Measurements from ENCODE around the gene CPO.

The CPO gene

DNA sequence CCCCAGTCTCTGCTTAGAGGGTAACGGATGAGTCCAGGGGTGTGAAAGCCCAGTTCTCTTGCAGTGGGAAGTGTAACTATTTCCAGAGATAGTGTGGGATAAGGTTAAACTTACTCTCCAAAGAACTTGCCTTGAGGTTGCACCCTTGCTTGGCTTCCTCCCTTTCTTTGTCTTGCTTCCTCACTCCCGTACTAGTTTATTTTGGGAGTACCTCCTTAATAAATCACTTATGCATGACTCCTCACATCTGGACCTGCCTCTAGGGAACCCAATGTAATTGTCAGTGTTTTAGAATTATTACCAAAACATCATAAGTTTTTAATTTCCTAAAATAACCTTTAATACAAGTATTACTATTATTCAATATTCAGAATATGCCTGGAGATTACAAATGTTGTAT is 35.2 kb downstream of the CPO start:
- no peak for DNase-seq (ENCODE audit: low read depth)

DNA sequence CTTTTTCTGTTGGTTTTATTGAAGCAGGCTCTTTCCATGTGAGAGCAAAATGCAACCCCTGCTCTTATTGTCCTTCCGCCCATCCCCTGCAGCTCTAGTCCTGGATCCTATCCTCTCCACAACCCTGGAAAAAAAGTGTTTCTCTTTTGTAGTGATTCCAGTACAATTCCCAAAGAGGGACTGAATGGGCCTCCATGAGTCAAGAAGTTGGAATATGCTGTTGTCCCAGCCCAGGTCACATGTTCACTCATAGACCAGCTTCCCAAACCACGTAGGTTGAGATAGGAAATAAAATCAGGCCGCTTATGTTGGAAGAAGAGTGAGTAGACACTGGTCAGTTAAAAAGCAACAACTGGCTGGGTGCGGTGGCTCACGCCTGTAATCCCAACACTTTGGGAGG is 39.4 kb downstream of the CPO start:
- no peak for DNase-seq (ENCODE audit: low read depth)

DNA sequence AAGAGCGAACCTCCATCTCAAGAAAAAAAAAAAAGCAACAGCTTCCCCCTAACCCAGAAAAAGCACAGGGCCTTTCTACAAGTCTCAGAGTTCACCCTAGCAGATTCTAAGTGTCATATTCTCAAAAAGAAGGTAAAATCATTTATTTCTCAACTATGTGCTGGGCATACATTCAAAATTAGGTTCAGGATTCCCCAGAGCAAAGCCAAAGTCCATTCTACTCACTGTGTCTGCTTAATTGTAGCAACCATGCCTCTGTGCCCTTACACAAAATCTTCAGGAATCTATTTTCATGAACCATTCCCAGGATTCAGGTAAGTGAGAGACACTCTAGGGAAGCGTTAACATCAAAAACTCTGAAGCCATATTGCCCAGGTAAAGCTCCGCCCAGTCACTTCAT is 40.0 kb downstream of the CPO start:
- no peak for DNase-seq (ENCODE audit: low read depth)

DNA sequence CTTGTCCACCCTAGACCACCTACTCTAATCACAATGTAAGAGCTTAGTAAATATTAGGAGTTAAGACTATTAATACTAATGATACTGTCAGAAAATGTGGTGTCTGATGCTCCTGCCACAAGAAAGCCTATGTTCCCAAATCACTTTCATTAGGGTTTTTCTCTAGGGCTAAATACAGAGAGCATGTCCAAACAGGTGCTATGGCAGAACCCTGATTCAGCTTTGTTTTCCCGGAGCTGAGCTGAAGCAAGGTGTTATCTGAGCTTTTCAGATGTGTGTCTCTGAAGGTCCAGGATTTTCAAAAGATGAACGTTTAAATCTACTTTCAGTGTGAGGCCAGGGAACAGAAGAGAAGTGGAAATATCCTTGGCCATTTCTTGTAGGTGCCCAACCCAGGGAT is 40.6 kb downstream of the CPO start:
- DNase-seq (ENCODE audit: low read depth), result no peak

DNA sequence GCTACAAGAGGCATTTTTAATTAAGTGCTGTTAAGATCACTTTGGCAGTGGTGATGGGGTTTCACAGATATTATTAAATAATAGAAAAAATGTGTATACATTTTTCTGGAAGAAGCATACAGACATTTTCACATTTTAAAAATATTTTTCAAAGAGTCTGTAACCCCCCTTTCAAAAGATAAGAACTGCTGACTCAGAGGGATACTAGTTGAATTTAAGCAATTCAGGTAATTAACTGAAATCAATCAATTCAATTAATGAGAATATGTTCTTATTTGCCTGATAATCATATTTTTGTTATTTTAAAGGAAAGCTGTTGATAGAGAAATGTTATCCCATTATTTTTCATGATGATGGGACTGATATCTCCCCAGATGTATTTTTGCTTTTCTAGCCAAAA is 41.1 kb downstream of the CPO start:
- no peak for DNase-seq (ENCODE audit: low read depth)

DNA sequence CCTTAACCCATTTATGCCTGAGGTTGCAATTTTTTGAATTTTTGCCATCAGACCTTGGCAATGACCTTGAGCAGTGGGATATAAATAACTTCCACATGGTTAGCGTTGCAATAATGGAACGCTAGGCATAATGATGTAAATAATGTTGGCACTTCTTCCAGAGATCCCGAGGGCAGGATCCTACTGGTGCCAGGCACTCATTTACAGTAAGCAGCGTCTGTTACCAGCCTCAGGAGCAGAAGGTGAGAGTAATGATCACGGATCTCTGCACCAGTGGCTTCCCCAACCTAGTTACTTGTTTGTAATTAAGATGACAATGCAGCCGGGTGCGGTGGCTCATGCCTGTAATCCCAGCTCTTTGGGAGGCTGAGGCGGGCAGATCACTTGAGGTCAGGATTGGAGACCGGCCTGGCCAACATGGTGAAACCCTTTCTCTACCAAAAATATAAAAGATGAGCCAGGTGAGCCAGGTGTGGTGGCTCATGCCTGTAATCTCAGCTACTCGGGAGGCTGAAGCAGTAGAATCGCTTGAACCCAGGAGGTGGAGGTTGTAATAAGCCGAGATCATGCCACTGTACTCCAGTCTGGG is 41.9 kb downstream of the CPO start:
- no peak for DNase-seq (ENCODE audit: low read depth)

DNA sequence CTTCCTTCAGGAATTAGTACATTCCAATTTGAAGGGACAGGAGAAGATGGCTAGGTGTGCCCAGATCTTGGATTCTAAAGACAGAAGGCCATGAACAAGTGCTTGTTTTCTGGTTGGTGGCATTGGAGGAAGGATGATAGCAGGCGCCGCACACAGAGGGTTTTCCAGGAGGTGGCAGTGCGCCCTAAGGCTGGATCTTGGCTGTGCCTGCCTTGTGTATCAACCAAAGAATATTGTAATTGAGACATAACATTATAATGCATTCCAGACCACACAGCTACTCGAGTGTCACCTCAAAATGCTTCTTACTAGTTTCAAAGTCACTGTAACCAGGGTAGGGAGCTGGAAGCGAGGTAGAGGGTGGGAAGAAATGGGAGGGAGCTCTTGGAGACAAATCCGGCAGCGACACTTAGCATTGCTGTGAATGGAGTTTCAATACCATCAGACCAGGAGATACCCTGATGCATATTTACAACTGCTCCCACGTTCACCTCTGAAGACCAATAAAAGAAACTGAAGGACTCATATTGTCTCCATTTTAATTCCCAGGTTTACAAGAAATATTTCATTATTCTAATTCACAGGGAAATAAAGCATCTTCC is 42.5 kb downstream of the CPO start:
- no peak for DNase-seq (ENCODE audit: low read depth)

DNA sequence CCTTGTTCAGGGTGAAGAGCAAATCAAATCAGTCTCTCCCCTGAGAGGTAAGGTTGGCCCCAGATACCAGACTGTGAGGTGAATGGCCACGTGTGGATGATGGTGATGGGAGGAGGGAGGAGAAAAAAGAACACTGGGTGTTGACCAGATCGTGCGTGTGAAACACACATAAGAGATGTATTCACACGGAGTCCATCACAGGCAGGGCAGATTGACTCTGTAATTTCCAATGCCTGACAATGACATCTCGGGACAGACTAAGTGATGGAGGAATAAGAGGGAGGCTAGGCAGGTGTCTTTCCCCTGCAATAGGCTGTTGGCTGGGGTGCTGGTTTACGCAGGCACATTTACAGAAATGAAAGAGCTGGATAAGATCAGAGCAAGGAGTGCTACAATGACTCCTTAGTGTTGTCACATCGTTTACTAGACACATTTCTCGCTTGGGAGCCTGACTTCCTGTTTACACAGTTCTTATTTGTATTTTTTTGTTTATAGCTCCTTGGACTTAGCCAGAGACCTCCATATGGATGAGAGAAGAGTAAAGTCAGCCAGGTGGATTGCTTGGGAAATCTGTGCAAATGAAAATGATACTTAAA is 43.1 kb downstream of the CPO start:
- DNase-seq (ENCODE audit: low read depth), result no peak

DNA sequence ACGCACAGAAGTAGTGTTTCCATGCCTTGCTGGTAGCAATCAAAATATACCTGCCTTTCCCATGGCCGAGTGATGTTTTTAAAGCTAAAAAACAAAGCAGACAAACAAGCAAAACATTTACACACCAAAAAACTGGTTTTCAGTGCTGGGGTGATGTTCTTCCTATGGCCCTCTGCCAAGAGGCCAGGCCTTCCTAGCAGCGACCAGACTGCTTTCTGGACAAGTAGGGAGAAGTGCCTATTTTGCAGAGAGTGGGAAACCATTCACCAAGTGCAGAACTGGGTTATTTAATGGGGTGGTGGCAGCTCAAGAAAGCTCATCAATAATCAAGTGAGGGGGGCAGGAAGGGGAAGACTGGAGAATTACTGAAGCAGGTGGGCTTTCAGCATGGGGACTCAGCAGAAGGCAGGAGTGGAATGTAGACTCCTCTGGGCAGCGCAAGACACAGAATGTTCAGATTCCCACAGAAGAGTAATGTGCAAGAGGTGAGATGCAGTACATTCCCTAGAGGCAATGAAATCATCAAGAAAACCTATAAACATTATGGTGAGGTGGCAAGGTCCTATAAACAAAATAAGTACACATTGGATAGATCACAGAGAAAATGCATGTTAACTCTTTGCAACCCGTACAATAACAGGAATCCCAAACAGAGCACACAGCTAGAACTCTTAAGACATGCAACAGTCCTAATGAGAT is 44.0 kb downstream of the CPO start:
- no peak for DNase-seq (ENCODE audit: low read depth)

DNA sequence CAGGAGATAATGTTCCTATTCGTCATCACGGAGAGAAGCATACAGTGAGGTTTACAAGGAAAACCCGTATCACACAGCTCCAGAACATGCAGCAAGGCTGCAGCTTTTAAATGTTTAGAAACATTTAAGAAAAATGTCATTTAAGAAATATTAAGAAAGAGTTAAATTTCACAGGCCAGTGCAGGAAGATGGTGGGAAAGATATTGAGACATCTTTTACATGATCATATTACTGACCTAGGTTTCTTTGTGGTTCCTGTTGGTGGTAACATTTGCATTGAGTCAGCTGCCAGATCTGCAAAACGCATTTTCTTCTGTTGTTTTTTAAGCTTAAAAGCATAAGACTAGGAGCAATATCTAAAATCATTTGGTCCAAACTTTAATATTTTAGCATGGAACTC is 44.9 kb downstream of the CPO start:
- DNase-seq (ENCODE audit: low read depth), result no peak

DNA sequence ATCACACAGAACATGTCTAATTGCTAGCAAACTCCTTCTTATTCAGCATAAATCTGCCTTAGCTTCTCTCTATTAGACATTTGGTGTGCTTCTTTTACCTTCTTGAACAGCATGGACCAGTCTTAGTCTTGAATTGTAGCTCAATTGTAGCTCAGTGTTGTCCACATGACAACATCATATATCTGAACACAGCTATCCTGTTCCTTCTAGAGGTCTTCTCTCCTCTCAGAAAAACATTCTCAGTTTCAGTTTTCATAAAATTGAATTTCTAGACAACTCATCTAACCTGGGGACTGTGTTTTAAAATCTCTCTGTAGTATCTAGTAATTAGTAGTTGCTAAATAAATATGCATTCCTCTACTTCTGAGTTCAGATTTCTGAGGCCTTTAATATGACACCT is 47.6 kb downstream of the CPO start:
- DNase-seq (ENCODE audit: low read depth), result no peak

DNA sequence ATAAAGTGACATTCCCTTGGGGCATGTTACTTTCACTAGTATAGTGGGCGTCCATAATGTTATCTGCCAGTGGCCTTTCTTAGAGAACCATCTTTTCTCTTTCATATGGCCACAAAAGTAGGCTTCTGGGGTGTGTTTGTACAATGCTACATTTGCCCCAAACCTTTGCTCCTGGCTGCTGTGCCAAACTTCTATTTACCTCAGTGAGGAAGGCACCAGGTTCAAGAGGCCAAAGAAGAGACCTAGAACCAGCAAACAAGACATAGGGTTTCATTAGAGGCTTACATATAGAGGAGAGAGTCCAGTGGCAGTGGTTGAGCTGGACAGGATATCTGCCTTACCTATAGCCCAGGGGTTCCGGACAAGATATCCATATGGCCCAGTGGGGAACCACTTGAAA is 48.5 kb downstream of the CPO start:
- no peak for DNase-seq (ENCODE audit: low read depth)

DNA sequence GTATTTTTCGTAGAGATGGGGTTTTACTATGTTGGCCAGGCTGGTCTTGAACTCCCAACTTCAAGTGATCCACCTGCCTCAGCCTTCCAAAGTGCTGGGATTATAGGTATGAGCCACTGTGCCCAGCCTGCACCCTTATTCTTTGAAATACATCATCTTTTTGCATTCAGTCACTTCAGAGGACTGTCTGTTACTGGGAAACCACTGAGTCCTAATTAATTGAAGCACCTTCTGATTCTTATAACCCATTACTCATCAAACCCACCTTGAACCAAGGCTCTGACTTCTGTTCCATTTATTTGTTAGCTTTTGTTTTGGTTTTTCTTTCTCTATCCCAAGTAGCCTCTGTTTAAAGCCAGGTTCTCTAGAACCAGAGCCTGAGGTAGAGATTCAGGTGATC is 49.6 kb downstream of the CPO start:
- no peak for DNase-seq (ENCODE audit: low read depth)

DNA sequence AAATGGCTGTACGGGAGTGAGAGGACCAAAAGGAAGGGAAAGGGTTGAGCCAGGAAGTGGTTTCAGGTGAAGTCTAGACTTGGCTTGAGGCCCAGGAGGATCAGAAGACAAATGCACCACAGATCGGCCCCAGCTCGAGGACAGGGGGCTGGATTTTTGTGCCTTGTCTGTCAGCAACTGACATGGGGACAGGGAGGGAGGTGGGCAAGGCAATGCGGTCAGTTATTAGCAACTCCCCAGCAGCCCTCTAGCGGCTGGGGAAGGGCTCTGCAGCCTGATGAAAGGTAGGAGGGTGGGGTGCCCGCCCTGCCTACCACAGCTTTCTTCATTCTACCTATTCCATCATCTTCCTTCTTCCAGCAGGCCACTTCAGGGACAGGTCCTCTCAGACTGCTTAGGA is 50.0 kb downstream of the CPO start:
- no peak for DNase-seq (ENCODE audit: low read depth)

DNA sequence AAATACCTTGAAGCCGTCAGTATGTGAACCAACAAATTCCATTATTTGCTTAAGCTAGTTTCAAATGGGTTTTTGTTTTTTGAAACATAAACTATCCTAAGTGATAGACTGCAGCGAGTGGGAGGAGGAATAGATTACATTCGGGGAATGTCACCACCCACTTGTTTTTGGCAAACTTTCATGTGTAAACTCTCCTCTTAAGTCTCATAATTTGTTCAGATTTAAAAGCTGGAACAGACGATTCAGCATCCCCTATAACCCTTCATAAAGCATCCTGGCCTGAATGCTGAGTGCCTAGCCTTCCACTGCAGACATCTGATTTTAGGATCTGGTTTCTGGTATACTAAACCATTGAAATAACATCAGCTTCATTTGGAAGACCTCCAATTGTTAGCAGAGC is 51.0 kb downstream of the CPO start:
- no peak for DNase-seq (ENCODE audit: low read depth)

DNA sequence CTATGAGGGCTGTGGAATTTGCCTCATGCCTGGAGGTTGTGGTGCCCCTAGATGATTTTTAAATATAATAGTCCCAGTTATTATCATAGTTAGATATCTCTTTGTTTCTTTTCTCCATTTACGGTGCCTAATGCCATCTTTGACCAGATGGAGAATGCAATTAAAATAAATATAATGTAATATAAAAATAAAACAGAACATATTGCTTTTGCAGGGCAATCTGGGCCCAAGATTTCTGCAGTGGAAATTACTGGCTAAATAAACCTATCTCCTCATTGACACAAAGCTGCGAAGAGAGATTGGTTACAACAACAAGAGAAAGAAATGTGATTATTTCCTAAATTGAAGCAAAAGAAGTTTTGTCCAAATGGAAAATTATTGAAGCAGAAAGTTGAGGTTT is 51.8 kb downstream of the CPO start:
- DNase-seq (ENCODE audit: low read depth), result no peak

DNA sequence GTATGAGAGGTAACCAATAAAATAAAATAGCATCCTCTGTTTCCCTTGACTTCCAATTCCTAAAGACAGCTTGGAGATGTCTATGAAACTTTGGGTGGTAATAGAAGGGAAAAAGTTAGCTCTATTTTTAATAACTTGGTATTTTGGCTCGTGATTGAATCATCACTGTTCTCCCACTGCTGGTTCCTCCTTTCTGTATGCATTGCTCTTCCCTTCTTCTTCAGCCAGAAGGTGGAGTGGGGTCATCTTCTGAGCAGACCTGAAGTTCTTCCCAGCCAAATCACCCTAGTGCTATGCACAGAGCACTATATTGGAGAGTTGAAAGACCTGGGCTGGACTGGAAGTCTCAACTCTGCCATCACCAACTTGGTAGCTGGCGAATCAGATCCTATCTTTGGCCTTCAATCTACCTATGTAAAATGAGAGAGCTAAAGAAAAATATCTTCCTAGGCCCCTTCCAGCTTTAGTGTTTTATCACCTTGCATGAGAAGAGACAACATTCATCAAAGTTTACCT is 54.1 kb downstream of the CPO start:
- DNase-seq (ENCODE audit: low read depth), result no peak

DNA sequence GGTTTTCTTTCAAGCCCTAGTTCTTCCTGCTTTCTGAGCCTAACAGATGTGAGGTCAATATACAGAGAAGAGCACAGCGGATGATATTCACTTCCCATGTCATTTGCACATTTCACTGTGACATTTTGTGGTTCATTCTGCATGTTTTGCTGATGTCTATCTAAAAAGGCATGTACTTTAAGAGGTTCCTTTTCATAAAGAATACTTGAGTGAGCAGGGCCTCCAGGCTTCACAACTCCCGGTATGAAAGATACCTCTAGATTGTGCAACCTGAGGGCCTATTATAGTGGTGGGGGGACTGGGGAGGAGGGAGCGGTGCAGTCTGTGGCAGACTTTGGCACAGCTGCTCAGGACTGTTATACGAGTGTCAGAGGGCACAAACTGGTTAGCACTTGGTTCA is 54.6 kb downstream of the CPO start:
- no peak for DNase-seq (ENCODE audit: low read depth)

DNA sequence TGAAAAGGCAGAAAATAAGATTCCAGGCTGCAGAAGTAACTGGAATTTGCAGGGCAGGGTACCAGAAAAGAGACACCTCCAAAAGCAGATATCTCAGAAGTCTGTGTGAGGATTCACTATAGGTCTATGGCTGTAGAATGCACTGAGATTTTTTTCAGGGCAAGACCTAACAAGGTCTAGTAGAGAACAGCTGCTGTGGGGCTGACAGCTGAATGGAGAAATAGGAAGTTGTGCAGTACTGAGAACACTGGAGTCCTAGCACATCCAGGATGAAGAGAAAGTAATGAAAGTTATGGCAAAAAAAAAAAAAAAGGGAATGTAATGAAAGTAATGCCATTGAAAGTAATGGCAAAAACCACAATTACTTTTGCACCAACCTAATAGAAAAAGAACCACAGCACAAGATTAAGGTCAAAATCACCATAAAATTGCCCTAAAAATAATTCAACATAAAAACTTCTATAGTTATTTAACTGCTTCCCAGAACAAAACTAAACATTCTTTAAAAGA is 57.3 kb downstream of the CPO start:
- no peak for DNase-seq (ENCODE audit: low read depth)

DNA sequence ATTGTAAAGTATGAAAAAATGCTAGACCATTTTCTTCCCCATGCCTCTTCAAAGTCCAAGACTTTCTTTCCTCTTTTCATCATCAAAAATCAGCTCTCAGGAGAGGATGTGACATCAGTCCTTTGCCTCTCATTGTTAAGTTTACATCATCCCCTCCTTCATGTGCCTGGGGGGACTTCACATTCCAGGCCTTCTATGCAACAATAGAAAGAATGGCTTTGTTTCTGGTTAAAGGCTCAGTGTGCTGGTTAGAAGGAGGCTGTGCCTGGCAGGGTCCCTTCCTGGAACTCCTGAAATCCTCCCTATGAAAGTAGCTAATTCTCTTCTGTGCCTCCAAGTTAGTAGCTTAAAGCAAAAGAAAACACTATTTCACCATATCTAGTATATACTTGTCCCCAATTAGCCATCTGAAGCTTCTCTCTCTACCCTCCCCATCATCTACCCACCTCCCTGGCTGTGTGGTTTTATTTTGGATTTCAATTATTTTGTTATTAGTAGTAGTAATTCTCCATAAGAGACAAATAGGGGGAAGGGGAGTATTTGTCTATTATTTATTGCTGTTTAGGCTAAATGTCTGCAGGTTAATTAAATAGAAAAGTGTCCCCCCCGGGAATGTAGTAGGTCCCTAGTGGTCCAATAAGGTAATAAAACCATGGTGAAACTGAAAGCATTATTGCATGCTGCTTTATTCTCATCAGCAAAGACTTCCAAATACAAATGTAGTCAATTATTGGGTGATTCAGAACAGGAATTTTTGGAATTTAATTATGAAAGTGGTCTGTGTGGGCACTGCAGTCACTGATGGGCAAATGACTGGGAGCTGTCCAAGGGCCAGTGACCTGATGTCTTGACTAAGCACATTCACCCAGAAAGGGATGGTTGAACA is 69.0 kb downstream of the CPO start:
- DNase-seq (ENCODE audit: low read depth), result no peak

DNA sequence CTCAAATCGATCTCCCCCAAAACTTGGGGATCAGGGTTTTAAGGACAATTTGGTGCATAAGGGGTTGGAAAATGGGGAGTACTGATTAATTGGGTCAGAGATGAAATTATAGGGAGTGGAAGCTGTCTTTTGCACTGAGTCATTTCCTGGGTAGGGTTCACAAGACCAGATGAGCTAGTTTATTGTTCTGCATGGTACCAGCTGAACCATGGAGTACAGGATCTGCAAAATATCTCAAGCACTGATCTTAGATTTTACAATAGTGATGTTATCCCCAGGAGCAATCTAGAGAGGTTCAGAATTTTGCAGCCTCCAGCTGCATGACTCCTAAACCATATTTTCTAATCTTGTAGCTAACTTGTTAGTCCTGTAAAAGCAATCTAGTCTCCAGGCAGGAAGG is 73.1 kb downstream of the CPO start:
- no peak for DNase-seq (ENCODE audit: low read depth)

DNA sequence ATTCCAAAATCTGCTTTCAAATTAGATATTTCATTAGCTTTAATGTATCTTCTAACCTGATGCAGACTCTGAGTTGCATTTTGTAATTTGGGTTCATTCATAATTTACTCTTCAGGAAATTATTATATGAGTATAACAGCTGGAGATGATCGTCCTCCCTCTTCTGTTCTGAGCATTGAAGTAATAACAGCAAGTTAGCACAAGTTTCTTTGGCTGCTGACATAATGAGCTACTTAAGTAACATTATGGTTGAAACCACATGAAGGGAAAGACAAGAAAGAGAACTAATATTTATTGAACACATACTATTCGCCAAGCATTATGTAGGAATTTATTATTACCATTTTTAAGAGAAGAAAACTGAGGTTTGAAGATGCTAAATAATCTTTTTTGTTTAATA is 75.1 kb downstream of the CPO start:
- DNase-seq (ENCODE audit: low read depth), result no peak

Measured in stimulated activated CD8-positive, alpha-beta memory T cell treated with anti-CD3 and anti-CD28 coated beads, Interleukin-12 subunit alpha, Interleukin-12 subunit beta, amount 100 ng/mL, for 4 hours (primary cell).